Epithelial cell of esophagus (primary cell): ENCODE measurements around the gene CCM2.
A peak's percentile ranks its signal among the peaks of the same experiment; 100 is the strongest.

ENCODE experiments used
- DNase-seq: peaks from one replicate; pipeline ENCODE4 v3.0.0; 2010; ENCODE audit warnings: low read depth
- H3K4me3 ChIP-seq: 2 replicates; pipeline ENCODE4 v1.5.1; 2011; ENCODE audit warnings: mild to moderate bottlenecking, low read length, control low read depth
- CTCF ChIP-seq: IDR thresholded peaks from 2 replicates; pipeline ENCODE4 v1.5.1; 2011; ENCODE audit warnings: low read depth, mild to moderate bottlenecking, low read length, control low read depth, inconsistent platforms; ENCODE audit not compliant: insufficient read depth; ENCODE audit errors: missing control alignments

CCM2 gene

GRCh38 chr7:45052011-45052410 is 52.0 kb downstream of the CCM2 start:
- TF ChIP-seq CTCF, result no peak
- no peak overlapping the region for H3K4me3 ChIP-seq
- no peak for DNase-seq

- no peak overlapping the region for H3K4me3 ChIP-seq
- DNase-seq, result no peak
- TF ChIP-seq CTCF, result no peak
These were observed 53.4 kb downstream of the CCM2 start for GRCh38 chr7:45053401-45053800.

- TF ChIP-seq CTCF, result no peak
- DNase-seq, result no peak
- no peak overlapping the region for H3K4me3 ChIP-seq
These were observed 53.9 kb downstream of the CCM2 start for GRCh38 chr7:45053941-45054340.

- DNase-seq, result no peak
- TF ChIP-seq CTCF, result no peak
- no peak overlapping the region for H3K4me3 ChIP-seq
These were observed 54.4 kb downstream of the CCM2 start for GRCh38 chr7:45054442-45054841.

- no peak for TF ChIP-seq CTCF
- DNase-seq, result no peak
- no peak overlapping the region for H3K4me3 ChIP-seq
These were observed 55.0 kb downstream of the CCM2 start for GRCh38 chr7:45055016-45055415.

GRCh38 chr7:45055594-45056219 is 55.7 kb downstream of the CCM2 start:
- no peak for DNase-seq
- no peak overlapping the region for H3K4me3 ChIP-seq
- TF ChIP-seq CTCF, result no peak

GRCh38 chr7:45057878-45058277 is 57.9 kb downstream of the CCM2 start:
- peak; percentile 35 for DNase-seq
- H3K4me3 ChIP-seq, result no peak overlapping the region
- no peak for TF ChIP-seq CTCF
